HG02885 (cell line): Measurements from ENCODE around the gene GPR108.
"Not testable (repeated sequence)": the region's sequence is repeated elsewhere in the genome, so short reads cannot be mapped to it uniquely, and the experiment has no call there.

ENCODE experiments used
- ATAC-seq: cut with Tn5 transposase; IDR thresholded peaks from one replicate; pipeline ENCODE4 v1.9.1; 2021; ENCODE audit warnings: mild to moderate bottlenecking; ENCODE audit not compliant: unreplicated experiment, poor library complexity

GPR108 gene

DNA sequence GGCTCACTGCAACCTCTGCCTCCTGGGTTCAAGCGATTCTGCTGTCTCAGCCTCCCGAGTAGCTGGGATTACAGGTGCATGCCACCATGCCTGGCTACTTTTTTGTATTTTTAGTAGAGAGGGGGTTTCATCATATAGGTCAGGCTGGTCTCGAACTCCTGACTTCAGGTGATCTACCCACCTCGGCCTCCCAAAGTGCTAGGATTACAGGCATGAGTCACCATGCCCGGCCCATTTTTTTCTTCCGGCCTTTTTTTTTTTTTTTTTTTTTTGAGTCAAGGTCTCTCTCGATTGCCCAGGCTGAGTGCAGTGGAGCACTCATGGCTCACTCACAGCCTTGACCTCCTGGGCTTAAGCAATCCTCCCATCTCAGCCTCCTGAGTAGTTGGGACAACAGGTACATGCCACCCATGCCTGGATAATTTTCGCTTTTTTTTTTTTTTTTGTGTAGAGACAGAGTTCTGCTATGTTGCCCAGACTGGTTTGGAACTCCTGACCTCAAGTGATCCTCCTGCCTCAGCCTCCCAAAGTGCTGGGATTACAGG is 24.9 kb upstream of the GPR108 start:
- not testable (repeated sequence) for ATAC-seq

DNA sequence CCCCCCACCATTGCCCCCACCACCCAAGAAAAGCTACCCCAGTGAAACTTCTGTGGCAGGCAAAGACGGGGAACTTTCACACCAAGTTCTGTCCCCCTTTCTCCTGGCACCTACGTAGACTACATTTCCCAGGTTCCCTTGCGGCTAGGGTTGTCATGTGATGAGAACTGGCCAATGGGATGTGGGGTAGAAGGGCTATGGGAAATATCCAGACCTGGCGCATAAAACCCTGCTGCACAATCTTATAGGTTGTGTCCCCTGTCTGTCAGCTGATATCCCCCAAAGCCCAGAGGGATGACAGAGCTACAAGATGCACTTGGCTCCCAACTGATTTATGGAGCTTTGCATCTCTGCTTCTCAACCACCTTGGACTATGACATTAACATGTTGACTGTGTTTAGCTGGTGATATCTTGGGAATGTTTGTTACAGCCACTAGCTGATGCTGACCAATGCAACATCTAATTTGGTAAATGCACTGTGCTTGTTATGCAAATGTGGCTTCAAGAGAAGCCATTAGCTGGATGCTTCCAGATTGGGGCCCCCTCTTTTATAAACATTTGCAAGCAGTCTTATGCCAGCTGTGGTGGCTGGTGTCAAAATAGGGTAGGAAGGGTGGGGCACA is 23.8 kb upstream of the GPR108 start:
- no peak for ATAC-seq

DNA sequence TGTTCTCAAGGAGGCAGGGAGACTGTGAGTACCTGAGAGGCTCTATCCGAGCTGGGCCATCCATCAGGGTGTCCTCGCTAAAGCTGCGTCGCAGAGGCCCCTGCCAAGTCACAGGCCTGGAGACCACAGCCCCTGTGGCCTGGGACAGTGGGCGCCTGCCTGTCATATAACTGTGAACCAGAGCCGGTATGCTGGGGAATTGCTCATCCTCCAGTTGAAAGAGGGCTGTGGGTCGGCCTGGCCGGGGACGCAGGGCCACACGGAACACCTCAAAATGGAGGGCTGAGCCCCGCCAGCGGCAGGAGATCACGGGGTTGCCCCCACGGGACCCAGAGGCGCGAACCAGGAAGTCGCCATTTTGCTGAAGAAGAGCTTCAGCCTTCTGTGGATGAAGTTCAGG is 23.2 kb upstream of the GPR108 start:
- no peak for ATAC-seq

DNA sequence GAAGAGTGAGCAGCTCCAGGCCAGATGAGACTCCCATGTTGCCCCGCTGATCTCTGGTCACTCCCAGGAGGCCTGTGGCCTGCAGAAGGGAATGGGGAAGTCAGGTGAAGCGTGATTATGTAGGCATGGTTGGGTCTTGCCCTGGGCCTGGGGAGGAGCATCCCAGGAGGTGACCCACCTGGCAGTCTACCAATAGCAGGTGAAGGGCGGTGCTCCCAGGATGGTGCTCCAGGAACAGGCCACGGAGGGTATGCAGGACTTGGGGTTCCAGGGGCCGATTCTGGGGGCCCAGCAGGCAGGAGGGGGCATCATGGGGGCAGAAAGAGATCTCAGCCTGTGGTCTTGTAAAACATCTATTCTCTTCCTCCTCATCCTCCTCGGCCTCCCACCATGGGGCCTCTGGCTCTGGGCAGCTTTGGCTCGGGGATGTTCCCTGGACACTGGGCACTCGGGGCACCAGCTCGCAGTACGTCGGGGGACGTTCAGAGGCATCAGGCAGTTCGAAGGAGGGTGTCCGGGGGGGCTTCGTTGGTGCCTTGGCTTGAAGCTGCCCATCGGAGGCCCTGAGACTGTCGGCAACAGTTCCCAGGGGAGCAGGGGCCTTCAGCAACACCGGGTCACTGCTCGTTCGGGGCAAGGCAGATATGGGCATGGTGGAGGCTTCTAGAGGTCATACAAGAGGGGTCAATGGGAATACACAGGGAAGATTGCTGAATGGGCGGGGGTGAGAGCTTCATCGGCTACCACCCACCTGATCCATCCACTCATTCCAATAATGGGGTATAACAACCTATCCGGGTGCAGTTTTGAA is 17.5 kb upstream of the GPR108 start:
- no peak for ATAC-seq

DNA sequence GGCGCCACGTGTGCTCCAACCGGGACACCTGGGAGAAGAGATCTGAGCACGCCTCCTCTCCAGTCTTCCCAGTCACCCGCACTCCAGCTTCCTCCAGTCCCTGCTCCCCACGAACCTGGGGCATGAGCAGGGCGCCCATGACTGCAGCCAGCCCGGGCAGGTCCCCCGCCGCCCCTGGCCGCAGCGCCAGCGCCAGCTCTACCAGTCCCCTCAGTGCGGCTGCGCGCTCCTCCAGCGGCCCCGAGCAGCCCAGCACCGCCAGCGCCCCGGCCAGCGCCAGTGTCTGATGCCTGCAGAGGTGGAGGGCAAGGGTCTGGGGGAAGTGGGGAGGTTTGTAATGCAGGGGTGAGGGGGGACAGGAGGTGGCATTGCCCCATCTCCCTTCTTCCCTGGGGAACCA is 16.8 kb upstream of the GPR108 start:
- no peak for ATAC-seq

DNA sequence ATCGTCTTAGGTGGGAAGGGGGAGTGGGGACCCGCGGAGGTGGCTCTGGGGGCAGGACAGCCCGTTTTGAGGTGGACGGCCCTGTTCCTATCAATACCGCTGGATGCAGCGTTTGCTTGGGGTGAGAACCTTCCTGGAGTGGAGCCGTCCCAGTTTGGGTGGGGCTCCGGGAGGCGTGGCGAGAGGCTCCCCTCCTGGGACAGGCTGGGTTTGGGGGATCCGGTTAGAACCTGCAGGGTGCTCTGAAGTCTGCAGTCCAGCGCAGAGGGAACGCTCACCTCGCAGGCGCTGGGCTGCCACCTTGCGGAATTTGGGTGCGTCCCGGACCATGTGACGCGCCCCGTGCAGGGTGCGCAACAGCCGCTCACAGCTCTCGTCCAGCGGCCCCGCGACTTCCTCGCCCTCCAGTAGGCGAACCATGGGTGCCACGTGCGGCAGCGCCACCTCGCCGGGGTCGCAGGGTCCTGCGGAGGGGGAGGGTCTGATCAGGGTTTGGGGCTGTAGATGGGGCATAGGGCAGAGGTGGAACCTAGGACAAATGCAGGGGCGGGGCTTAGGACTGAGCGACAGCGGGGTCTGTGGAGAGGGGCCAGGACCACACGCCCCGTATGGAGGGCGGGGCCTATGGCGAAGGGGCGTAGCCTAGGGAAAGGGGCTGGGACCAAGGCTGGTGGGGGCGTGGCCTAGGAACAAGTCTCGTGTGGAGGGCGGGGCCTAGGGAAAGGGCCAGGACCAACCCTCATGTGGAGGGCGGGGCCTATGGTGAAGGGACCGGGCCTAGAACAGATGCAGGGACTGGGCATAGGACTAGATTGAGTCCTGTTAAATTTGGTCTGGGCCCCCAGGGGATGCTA is 16.0 kb upstream of the GPR108 start:
- ATAC-seq = peak; percentile 76

DNA sequence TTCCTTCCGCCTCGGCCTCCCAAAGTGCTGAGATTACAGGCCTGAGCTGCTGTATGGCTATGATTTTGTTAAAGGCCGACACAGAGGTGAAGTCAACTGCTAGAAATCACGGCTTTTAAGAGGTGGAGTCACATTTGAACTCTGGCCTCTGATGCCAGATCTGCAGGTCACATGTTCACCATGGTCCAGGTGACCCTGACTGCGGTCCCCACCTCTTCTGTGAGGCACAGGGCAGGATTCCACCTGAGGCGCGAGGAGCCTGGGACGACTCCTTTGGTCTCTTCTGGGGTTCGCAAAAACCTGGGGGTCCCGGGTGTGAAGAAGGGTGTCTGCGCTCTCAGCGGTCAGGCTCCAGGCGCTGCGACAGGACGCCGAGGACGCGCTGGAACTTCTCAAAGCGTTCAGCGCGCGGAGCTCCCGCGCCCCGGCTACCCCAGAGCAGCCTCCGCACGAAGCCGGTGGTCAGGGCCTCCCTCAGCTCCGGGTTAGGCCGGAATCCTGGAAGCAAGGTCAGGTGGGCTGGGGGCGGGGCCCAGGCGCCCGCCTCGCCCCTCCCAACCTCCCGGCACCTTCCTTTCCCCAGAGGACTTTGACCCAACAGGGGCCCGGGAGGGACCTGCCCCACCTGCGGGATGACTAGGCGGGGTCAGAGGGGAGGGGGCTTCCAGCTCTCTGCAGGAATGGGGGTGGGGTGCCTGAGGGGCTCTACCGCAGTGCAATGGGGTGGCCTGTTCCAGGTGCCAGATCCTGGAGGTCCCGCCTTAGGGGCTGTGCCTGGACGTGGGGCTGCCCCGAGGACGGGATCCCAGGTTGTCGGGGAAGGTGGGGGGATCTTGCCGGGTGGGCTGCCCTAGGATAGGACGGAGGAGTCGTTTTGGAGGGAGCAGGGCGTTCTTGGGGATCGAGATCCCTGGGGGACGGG is 15.1 kb upstream of the GPR108 start:
- no peak for ATAC-seq

DNA sequence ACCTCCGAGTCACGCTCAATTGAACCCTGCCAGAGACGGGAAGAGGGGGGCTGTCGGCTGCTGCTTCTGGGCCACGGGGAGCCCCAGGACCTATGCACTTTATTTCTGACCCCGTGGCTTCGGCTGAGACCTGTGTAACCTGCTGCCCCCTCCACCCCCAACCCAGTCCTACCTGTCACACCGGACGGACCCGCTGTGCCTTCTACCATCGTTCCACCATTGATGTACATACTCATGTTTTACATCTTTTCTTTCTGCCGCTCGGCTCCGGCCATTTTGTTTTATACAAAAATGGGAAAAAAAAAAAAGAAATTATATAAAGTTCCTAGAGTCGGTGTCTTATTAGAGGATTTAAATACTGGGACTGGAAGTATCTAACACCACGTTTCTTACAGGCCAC is 13.8 kb upstream of the GPR108 start:
- no peak for ATAC-seq

DNA sequence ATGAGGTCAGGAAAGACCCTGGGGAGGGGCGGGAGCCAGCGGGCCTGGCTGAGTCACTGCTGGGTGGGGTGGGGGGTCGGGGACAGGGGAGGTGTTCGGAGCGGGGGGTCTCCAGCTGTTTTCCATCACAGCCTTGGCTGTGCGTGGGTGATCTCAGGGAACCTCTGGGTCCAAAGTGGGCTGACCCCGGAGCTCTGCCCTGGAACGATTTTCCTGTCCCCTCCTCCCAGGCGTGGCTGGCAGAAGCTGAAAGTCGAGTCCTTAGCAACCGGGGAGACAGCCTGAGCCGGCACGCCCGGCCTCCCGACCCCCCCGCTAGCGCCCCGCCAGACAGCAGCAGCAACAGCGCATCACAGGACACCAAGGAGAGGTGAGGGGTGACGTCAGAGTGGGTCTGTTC is 12.7 kb upstream of the GPR108 start:
- no peak for ATAC-seq

DNA sequence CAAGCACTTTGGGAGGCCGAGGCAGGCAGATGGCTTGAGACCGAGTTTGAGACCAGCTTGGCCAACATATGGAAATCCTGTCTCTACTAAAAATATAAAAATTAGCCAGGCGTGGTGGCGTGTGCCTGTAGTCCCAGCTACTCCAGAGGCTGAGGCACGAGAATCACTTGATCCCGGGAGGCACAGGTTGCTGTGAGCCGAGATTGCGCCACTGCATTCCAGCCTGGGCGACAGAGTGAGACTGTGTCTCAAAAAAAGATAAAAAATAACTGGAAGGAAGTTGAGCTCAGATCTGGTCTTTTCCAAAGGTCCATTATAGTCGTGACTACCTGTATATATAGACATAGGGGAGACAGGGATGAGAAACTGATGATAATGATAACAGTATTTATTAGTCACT is 11.2 kb upstream of the GPR108 start:
- ATAC-seq = not testable (repeated sequence)

DNA sequence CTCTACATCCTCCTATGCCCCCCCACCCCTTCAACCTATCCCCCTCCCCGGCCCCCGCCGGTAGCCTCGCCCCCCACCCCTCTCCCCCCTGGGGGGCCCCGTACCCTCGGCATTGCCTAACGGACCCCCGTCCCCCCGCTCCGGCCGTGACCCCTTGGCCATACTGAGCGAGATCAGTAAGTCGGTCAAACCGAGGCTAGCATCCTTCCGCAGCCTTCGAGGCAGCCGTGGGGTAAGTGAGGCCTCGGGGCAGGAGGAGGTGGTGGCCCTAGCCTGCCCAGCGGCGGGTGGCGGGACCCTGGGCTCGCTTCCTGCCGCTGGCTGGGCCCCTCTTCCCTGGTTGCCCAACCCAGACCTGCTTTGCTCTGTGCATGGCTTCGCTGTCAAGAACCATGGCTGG is 8.6 kb upstream of the GPR108 start:
- no peak for ATAC-seq

DNA sequence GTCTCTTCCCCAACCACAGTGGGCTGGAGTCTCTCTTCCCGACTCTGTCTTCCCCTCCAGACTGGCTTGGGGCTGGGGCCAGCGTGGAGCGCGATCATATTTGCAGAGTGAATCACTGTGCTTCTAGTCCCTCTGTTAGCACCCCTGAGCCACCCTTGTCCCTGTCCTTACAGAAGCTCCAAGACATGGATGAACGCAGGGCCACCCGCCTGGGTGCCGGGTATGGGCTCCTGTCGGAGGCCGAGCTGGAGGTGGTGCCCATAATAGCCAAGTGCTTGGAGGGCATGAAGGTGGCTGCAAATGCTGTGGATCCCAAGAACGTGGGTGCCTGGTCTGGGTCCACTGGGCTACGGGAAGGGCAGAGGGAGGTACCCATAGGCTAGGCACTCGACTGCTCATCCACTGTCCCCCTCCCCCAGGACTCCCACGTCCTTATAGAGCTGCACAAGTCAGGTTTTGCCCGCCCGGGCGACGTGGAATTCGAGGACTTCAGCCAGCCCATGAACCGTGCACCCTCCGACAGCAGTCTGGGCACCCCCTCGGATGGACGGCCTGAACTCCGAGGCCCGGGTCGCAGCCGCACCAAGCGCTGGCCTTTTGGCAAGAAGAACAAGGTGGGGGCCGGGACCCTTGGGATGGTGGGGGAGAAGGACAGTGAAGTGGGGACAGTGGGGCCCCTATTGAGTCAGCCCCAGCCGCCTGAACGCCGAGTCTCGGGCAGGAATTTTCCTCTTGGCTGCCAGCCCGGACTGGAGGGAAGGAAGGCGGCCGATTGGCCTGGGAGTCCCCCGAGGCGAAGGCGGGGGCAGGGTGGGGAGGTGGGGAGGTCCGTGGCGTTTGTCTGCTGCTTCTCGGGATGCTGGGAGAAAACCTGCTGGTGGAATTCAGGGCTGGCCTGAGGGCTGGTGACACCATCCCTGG is 7.3 kb upstream of the GPR108 start:
- no peak for ATAC-seq

DNA sequence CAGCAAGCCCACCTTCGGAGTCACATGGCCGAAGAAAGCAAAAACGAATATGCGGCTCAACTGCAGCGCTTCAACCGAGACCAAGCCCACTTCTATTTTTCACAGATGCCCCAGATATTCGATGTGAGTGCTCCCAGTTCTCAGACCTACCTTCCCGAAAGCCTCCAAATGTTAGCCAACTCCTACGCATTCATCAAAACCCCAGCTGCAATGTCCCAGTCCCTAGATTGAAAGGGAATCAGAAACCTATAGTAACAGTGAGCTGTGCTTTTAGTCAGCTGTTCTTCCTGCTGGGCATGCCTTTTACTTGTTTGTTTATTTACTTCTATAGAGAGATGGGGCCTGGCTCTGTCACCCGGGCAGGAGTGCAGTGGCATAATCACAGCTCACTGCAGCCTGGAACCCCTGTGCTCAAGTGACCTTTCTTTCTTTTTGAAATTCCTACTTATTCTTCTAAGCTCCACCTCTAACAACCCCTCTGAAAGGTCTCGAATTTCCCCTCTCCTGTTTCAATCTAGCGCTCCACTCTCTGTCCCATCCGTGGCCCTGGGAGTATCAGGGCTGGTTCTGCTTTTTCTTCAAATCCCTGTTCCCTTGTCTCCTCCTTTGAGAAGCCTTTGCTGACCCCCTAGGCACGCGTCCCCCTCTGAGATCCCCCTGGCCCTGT is 6.5 kb upstream of the GPR108 start:
- no peak for ATAC-seq

DNA sequence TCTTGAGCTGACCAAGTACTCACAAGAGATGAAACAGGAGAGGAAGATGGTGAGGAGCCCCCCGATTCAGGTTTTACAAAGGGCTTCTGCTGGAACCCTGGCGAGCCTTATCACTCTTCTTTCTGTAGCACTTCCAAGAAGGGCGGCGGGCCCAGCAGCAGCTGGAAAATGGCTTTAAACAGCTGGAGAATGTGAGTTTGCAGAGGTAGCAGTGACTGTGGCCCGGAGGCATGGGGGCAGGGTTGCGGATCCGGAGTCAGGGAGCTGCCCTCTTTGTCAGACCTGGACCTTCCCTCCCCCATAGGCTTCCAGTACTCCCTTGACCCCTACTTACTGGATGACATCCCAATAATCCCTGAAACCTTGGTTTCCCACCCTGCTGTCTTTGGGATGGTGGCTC is 5.7 kb upstream of the GPR108 start:
- ATAC-seq = no peak

DNA sequence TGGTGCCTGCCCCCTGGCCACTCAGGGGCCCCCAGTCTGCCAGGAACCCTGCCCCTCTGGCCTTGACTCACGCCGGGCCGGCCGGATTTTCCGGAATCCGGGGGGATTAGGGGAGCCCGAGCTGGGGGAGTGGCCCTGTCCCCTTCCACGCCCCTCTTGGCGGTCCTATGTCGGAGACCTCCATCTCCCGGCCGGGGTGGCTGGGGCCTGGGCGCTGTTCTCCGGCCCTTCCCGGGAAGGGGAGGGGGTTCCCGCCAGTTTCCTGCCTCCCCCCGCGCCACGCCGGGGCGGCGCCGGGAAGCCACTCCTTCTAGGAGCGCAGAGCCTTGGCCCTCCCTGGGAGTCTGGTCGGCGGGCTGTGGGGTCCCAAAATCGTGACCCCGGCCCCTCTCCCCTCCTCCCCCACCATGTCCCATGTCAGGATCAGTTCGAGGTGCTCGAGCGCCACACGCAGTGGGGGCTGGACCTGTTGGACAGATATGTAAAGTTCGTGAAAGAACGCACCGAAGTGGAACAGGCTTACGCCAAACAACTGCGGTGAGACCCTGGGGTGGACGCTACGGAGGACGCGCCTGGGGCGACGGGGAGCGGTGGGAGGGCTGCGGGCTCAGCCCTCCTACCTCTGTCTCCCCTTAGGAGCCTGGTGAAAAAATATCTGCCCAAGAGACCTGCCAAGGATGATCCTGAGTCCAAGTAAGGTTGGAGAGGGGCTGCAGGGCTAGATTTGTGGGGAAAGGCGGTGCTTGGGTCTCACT is 3.4 kb upstream of the GPR108 start:
- no peak for ATAC-seq

DNA sequence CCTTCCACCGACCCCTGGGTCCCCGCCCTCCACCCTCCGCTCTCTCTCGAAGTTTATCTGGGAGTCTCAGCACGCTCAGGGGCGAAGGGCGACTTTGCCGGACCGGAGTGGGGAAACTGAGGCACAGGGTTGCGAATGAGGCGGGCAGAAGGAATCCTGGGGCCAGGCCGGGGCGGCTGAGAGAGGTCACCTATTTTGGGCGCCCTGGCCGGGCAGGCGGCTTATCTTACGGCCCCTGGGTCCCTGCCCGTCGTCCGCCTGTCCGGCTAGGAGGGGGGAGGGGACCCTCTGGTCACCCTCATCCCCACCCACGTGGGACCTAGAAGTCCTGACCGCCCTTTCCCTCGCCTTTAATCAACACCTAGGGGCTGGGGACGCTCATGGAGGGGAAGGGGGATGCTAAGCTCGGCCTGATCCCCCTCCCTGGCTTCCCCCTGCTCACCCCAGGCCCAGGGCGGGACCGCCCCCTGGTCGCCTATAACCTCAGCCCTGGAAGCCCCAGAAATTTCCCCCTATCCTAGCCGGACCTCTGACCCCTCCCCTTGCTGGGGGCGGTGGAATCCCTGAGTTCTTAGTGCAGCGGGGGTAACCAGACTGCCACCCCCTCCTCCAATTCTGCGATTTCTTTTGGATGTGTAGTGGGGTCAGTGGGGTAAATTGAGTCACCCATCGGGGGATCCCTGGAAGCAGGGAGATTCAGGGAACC is 2.7 kb upstream of the GPR108 start:
- ATAC-seq = no peak

DNA sequence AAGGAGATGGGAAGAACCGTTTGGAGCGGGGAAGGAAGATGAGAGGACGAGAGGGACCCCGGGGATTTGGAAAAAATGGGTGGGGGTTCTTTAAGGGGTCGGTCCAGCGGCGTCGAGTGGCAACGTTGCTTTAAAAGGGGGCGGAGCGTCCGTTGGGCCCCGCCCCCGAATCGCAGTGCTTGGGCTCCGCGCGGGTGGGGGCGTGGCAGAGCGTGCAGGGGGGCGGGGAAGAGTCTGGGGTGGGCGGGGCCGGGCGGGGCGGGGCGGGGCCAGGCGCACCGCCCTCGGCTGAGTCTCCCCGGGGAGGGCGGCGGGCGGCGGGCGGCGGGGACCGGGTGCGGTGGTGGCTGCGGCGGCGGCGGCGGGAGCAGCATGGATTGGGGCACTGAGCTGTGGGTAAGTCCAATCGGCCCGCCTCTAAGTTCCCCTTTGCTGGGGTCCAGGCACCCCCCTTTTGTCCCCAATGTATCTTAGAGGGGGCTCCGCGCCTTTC is 2.1 kb upstream of the GPR108 start, which contains the start of gene TRIP10:
Gene TRIP10, plus strand, starts transcription at position 291 of the 493 bp plus-strand sequence. Its CDS starts 82 bp downstream, at position 373.
- no peak for ATAC-seq
